ENCODE measurements around the gene KLHDC7B. TPM values are rescaled to one million over a fixed set of nuclear protein-coding genes. Genes with fewer than 3 reads are reported as not detected.

KLHDC7B gene
- total and polyA plus RNA-seq, 2 of the 13 experiments (the other 11 are each of a cell fraction or from before 2014, with no cell fraction given), result 0.11 TPM; not detected in 1

DNA sequence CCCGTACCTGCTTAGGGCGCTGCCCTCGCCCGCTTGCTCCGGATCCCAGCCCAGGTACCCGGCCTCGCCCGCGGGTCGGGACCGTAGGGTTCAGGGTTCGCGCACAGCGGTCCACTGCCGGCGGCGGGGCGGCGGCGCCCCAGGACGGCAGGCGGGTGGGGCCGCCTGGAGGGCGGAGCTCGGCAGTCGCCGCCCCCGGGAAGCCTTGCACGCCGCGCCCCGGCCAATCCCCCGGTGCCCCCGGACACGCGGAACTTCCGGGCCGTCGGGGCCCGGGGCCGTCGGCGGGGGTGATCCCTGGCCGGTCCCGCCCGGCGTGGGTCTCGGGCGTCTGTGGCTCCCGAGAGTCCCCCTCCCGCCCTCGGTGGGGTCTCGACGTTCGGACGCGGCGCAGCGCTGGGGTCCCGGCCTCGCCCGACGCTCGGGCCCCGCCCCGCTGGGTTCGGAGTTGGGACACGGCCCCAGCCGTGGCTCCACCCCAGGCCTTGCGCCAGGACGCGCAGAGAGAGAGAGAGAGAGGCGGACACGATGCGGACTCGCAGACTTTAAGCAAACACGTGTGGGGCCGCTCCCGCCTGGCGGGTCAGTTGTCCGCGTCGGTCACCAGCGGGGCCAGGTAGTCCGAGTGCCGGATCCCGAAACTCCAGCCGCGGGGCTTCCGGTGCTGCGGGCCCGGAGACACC, 15.7 kb upstream of the KLHDC7B start, which contains the start of gene TYMP (continued):
- TF ChIP-seq MYNN (CRISPR knock-in tag; IDR thresholded peaks at IDR 0.05; ENCODE audit: low read depth), result no peak
- no peak for TF ChIP-seq HDAC6 (IDR thresholded peaks at IDR 0.05; ENCODE audit: low read depth, low read length)
- no peak for TF ChIP-seq KLF11 (CRISPR knock-in tag; IDR thresholded peaks at IDR 0.05)
- TF ChIP-seq, protein P1, sequence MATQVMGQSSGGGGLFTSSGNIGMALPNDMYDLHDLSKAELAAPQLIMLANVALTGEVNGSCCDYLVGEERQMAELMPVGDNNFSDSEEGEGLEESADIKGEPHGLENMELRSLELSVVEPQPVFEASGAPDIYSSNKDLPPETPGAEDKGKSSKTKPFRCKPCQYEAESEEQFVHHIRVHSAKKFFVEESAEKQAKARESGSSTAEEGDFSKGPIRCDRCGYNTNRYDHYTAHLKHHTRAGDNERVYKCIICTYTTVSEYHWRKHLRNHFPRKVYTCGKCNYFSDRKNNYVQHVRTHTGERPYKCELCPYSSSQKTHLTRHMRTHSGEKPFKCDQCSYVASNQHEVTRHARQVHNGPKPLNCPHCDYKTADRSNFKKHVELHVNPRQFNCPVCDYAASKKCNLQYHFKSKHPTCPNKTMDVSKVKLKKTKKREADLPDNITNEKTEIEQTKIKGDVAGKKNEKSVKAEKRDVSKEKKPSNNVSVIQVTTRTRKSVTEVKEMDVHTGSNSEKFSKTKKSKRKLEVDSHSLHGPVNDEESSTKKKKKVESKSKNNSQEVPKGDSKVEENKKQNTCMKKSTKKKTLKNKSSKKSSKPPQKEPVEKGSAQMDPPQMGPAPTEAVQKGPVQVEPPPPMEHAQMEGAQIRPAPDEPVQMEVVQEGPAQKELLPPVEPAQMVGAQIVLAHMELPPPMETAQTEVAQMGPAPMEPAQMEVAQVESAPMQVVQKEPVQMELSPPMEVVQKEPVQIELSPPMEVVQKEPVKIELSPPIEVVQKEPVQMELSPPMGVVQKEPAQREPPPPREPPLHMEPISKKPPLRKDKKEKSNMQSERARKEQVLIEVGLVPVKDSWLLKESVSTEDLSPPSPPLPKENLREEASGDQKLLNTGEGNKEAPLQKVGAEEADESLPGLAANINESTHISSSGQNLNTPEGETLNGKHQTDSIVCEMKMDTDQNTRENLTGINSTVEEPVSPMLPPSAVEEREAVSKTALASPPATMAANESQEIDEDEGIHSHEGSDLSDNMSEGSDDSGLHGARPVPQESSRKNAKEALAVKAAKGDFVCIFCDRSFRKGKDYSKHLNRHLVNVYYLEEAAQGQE (IDR thresholded peaks at IDR 0.05; ENCODE audit: borderline replicate concordance in 1 of 2, low read depth in 1 of 2, low read length in 2 of 2), result no peak
- no peak for TF ChIP-seq HOXA7 (CRISPR knock-in tag; IDR thresholded peaks at IDR 0.05)
- no peak for TF ChIP-seq TOPORS (CRISPR knock-in tag; IDR thresholded peaks at IDR 0.05)
- TF ChIP-seq, protein P2, sequence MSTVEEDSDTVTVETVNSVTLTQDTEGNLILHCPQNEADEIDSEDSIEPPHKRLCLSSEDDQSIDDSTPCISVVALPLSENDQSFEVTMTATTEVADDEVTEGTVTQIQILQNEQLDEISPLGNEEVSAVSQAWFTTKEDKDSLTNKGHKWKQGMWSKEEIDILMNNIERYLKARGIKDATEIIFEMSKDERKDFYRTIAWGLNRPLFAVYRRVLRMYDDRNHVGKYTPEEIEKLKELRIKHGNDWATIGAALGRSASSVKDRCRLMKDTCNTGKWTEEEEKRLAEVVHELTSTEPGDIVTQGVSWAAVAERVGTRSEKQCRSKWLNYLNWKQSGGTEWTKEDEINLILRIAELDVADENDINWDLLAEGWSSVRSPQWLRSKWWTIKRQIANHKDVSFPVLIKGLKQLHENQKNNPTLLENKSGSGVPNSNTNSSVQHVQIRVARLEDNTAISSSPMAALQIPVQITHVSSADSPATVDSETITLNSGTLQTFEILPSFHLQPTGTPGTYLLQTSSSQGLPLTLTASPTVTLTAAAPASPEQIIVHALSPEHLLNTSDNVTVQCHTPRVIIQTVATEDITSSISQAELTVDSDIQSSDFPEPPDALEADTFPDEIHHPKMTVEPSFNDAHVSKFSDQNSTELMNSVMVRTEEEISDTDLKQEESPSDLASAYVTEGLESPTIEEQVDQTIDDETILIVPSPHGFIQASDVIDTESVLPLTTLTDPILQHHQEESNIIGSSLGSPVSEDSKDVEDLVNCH (CRISPR knock-in tag; IDR thresholded peaks at IDR 0.05), result no peak
- no peak; the same call in 1 of the 2 replicates for TF ChIP-seq ZNF274 (CRISPR knock-in tag; IDR thresholded peaks at IDR 0.05)
- TF ChIP-seq SIN3A (IDR thresholded peaks at IDR 0.05; ENCODE audit: borderline replicate concordance, low read depth, low read length), result no peak; the same call in 1 of the 2 replicates
- TF ChIP-seq, protein P3, sequence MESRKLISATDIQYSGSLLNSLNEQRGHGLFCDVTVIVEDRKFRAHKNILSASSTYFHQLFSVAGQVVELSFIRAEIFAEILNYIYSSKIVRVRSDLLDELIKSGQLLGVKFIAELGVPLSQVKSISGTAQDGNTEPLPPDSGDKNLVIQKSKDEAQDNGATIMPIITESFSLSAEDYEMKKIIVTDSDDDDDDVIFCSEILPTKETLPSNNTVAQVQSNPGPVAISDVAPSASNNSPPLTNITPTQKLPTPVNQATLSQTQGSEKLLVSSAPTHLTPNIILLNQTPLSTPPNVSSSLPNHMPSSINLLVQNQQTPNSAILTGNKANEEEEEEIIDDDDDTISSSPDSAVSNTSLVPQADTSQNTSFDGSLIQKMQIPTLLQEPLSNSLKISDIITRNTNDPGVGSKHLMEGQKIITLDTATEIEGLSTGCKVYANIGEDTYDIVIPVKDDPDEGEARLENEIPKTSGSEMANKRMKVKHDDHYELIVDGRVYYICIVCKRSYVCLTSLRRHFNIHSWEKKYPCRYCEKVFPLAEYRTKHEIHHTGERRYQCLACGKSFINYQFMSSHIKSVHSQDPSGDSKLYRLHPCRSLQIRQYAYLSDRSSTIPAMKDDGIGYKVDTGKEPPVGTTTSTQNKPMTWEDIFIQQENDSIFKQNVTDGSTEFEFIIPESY (CRISPR knock-in tag; IDR thresholded peaks at IDR 0.05), result no peak
- no peak for TF ChIP-seq NRL (CRISPR knock-in tag; IDR thresholded peaks at IDR 0.05; ENCODE audit: borderline replicate concordance)
- no peak for TF ChIP-seq RAD21 (CRISPR knock-in tag; IDR thresholded peaks at IDR 0.05)
- TF ChIP-seq KLF6 (CRISPR knock-in tag; IDR thresholded peaks at IDR 0.05), result no peak; the same call in 1 of the 2 replicates
- no peak for TF ChIP-seq TCF7L2 (IDR thresholded peaks at IDR 0.05; ENCODE audit: low read depth, low read length)
- no peak for TF ChIP-seq ZNF549 (CRISPR knock-in tag; IDR thresholded peaks at IDR 0.05)
- TF ChIP-seq, protein P4, sequence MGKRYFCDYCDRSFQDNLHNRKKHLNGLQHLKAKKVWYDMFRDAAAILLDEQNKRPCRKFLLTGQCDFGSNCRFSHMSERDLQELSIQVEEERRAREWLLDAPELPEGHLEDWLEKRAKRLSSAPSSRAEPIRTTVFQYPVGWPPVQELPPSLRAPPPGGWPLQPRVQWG (CRISPR knock-in tag; IDR thresholded peaks at IDR 0.05; ENCODE audit: borderline replicate concordance, low read depth), result no peak
- TF ChIP-seq ZNF224 (CRISPR knock-in tag; IDR thresholded peaks at IDR 0.05), result no peak
- TF ChIP-seq THAP9 (CRISPR knock-in tag; IDR thresholded peaks at IDR 0.05; ENCODE audit: borderline replicate concordance), result peak; percentile 56; the same call in 1 of the 2 replicates
